A673 (cell line): ENCODE data around the gene TEFM.

Experiments used
- EZH2 ChIP-seq: fragments of 200-600 bp; sonication (generic); IDR thresholded peaks from 2 replicates; pipeline ENCODE4 v1.6.1; 2017; ENCODE audit warnings: borderline replicate concordance, low read depth, mild to moderate bottlenecking, mixed read lengths, antibody characterized with exemption, low read length; ENCODE audit not compliant: poor library complexity, severe bottlenecking
- TF ChIP-seq, protein P1 (sequence below): fragments of 300-800, 200-600 bp; sonication (generic); conservative IDR thresholded peaks from 2 replicates; pipeline ENCODE4 v1.5.1; 2017; ENCODE audit warnings: low read depth, mild to moderate bottlenecking, antibody characterized with exemption, low read length, moderate library complexity, mixed read lengths

DNA sequence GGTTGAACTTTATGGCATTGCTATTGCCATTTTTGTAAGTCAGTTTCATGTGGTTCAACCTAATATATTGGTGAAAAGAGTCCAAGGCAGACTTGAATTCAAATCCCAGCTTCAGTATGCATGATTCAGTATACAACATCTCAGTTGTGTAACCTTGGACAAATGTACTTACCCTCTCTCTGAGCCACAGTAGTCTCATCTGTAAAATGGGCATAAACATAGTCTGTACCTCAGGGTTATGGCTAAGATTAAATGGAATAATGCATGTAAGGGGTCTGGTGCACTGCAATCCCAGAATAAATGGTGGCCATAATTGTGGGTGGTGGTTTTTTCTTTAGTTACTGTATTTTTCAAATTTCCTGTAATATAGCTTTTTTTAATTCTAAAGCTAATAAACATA is 11.0 kb upstream of the TEFM start:
- TF ChIP-seq, protein P1, sequence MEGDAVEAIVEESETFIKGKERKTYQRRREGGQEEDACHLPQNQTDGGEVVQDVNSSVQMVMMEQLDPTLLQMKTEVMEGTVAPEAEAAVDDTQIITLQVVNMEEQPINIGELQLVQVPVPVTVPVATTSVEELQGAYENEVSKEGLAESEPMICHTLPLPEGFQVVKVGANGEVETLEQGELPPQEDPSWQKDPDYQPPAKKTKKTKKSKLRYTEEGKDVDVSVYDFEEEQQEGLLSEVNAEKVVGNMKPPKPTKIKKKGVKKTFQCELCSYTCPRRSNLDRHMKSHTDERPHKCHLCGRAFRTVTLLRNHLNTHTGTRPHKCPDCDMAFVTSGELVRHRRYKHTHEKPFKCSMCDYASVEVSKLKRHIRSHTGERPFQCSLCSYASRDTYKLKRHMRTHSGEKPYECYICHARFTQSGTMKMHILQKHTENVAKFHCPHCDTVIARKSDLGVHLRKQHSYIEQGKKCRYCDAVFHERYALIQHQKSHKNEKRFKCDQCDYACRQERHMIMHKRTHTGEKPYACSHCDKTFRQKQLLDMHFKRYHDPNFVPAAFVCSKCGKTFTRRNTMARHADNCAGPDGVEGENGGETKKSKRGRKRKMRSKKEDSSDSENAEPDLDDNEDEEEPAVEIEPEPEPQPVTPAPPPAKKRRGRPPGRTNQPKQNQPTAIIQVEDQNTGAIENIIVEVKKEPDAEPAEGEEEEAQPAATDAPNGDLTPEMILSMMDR: no peak
- no peak for TF ChIP-seq EZH2
